Measurements from ENCODE around the gene MALT1. TPM values are rescaled to one million over a fixed set of nuclear protein-coding genes. Genes with fewer than 3 reads are reported as not detected.

Gene MALT1
- total and polyA plus RNA-seq, 2 donors from 2014 or later = 10.4 to 39.4 TPM

- H3K36me3 ChIP-seq (ENCODE audit: control insufficient read depth in 2 of 3, insufficient read depth in 3 of 3, low read length in 3 of 3) = no peaks in the 10 kb centered on the region
- no peaks in the 10 kb centered on the region for H3K9me3 ChIP-seq (ENCODE audit: control insufficient read depth in 2 of 3, insufficient read depth in 1 of 3, low read length in 3 of 3)
- no peak overlapping the region for H3K4me3 ChIP-seq (ENCODE audit: low read length in 3 of 3)
- DNase-seq = peak in 4 of 5 donors; percentile 21 to 75 (median 46)
- H3K9ac ChIP-seq (ENCODE audit: low read length in 3 of 3) = no peak overlapping the region
- intact Hi-C loops (cut with DNase I) = loop anchor here (5.0 kb wide), 2 partner anchors 273 to 288 kb away; no protein-coding TSS in a partner anchor
- no peak overlapping the region for H3K27ac ChIP-seq (ENCODE audit: low read depth in 2 of 2, low read length in 2 of 2)
- H3K27me3 ChIP-seq (ENCODE audit: control insufficient read depth, insufficient read depth, low read length) = no peaks in the 10 kb centered on the region
- peaks cover 0 to 9% (median 0%) of the 10 kb centered on the region in 3 donors for H3K4me1 ChIP-seq (ENCODE audit: control insufficient read depth in 2 of 3, insufficient read depth in 2 of 3, low read depth in 1 of 3, low read length in 3 of 3)
- no peak for FAIRE-seq
- no peak for TF ChIP-seq CTCF (IDR thresholded peaks at IDR 0.05; ENCODE audit: borderline replicate concordance, extremely low read depth, insufficient read depth)
These were observed 113.4 kb downstream of the MALT1 start for GRCh38 chr18:58784601-58785137.

GRCh38 chr18:58785171-58785805 lies 114.0 kb downstream of the MALT1 start:
- Histone ChIP-seq H3K27me3 (ENCODE audit: control insufficient read depth, insufficient read depth, low read length) (no peaks in the 10 kb centered on the region), H3K4me3 (ENCODE audit: low read length in 3 of 3) (no peak overlapping the region), H3K27ac (ENCODE audit: low read depth in 2 of 2, low read length in 2 of 2) (no peak overlapping the region), H3K4me1 (ENCODE audit: control insufficient read depth in 2 of 3, insufficient read depth in 2 of 3, low read depth in 1 of 3, low read length in 3 of 3) (peaks cover 0 to 14% (median 0%) of the 10 kb centered on the region in 3 donors), H3K9ac (ENCODE audit: low read length in 3 of 3) (no peak overlapping the region), H3K9me3 (ENCODE audit: control insufficient read depth in 2 of 3, insufficient read depth in 1 of 3, low read length in 3 of 3) (no peaks in the 10 kb centered on the region), H3K36me3 (ENCODE audit: control insufficient read depth in 2 of 3, insufficient read depth in 3 of 3, low read length in 3 of 3) (no peaks in the 10 kb centered on the region)
- DNase-seq (peak in 1 of 5 donors; percentile 85), FAIRE-seq (no peak)
- intact Hi-C loops (cut with DNase I) = no loop called here
- no peak for TF ChIP-seq CTCF (IDR thresholded peaks at IDR 0.05; ENCODE audit: borderline replicate concordance, extremely low read depth, insufficient read depth)

GRCh38 chr18:58785870-58786269 lies 114.6 kb downstream of the MALT1 start:
- no peak overlapping the region for H3K27ac ChIP-seq (ENCODE audit: low read depth in 2 of 2, low read length in 2 of 2)
- no peaks in the 10 kb centered on the region for H3K27me3 ChIP-seq (ENCODE audit: control insufficient read depth, insufficient read depth, low read length)
- no peaks in the 10 kb centered on the region for H3K9me3 ChIP-seq (ENCODE audit: control insufficient read depth in 2 of 3, insufficient read depth in 1 of 3, low read length in 3 of 3)
- no peaks in the 10 kb centered on the region for H3K36me3 ChIP-seq (ENCODE audit: control insufficient read depth in 2 of 3, insufficient read depth in 3 of 3, low read length in 3 of 3)
- H3K4me3 ChIP-seq (ENCODE audit: low read length in 3 of 3) = no peak overlapping the region
- no peak for TF ChIP-seq CTCF (IDR thresholded peaks at IDR 0.05; ENCODE audit: borderline replicate concordance, extremely low read depth, insufficient read depth)
- DNase-seq = no peak
- H3K4me1 ChIP-seq (ENCODE audit: control insufficient read depth in 2 of 3, insufficient read depth in 2 of 3, low read depth in 1 of 3, low read length in 3 of 3) = peaks cover 0 to 15% (median 0%) of the 10 kb centered on the region in 3 donors
- FAIRE-seq = no peak
- intact Hi-C loops (cut with DNase I) = no loop called here
- H3K9ac ChIP-seq (ENCODE audit: low read length in 3 of 3) = no peak overlapping the region
